HEK293 (cell line): ENCODE data around the gene HSD17B7.

Source experiments
- CTCF ChIA-PET: fragments of 350-600 bp; formaldehyde crosslinking; extraction: SDS; loops from one replicate; lab custom pipeline; 2021; ENCODE audit warnings: antibody characterized with exemption; lab: Yijun Ruan, JAX
- POLR2A ChIA-PET: fragments of 300-600 bp; formaldehyde crosslinking; extraction: SDS; loops from one replicate; lab custom pipeline; 2020; ENCODE audit warnings: antibody characterized with exemption, inconsistent platforms; lab: Yijun Ruan, JAX
- H3K27ac ChIP-seq: fragments of 200-500 bp; sonication (Bioruptor generic); 2 replicates; pipeline ENCODE4 v1.5.1; 2014; ENCODE audit warnings: low read depth, low read length, control low read depth, inconsistent platforms; ENCODE audit errors: extremely low read depth
- H3K36me3 ChIP-seq, 2 experiments: fragments of 200-500 bp in 1 of 2; sonication (Bioruptor generic) in 1 of 2; 1 replicate in 1 of 2; 2 replicates in 1 of 2; pipeline ENCODE4 v1.5.1; 2014 to 2017; ENCODE audit warnings: inconsistent platforms in 2 of 2, low read length in 2 of 2; ENCODE audit not compliant: control insufficient read depth in 2 of 2, insufficient read depth in 1 of 2
- H3K4me1 ChIP-seq: fragments of 200-500 bp; sonication (Bioruptor generic); 2 replicates; pipeline ENCODE4 v1.5.1; 2014; ENCODE audit warnings: mild to moderate bottlenecking, low read length, inconsistent platforms; ENCODE audit not compliant: control insufficient read depth, insufficient read depth
- H3K4me3 ChIP-seq: 2 replicates; pipeline ENCODE4 v1.5.1; 2011; ENCODE audit warnings: low read depth, mild to moderate bottlenecking, control low read depth, low read length, moderate library complexity
- H3K9me3 ChIP-seq: fragments of 200-500 bp; sonication (Bioruptor generic); 2 replicates; pipeline ENCODE4 v1.5.1; 2014; ENCODE audit warnings: low read depth, low read length, inconsistent platforms; ENCODE audit not compliant: control insufficient read depth, insufficient read depth
- GFI1B ChIP-seq: fragments of 450-650 bp; formaldehyde crosslinking; IDR thresholded peaks from 2 replicates; pipeline ENCODE4 v1.5.1; 2016; ENCODE audit warnings: missing biosample characterization, missing genetic modification characterization
- GLI2 ChIP-seq: fragments of 450-650 bp; formaldehyde crosslinking; IDR thresholded peaks from 2 replicates; pipeline ENCODE4; 2017; ENCODE audit warnings: missing biosample characterization, missing genetic modification characterization, low read depth, borderline replicate concordance
- SCRT1 ChIP-seq: fragments of 450-650 bp; formaldehyde crosslinking; IDR thresholded peaks from 2 replicates; pipeline ENCODE4 v1.5.1; 2016; ENCODE audit warnings: missing biosample characterization, missing genetic modification characterization, borderline replicate concordance
- SETDB1 ChIP-seq: IDR thresholded peaks from one replicate; pipeline ENCODE4 v1.6.1; 2017; ENCODE audit warnings: mild to moderate bottlenecking, low read length, moderate library complexity, mixed read lengths; ENCODE audit not compliant: insufficient read length
- TRIM28 ChIP-seq: IDR thresholded peaks from 2 replicates; pipeline ENCODE4 v1.6.1; 2011; ENCODE audit warnings: low read length, control low read depth, borderline replicate concordance
- ZFP3 ChIP-seq: fragments of 450-650 bp; formaldehyde crosslinking; IDR thresholded peaks from 2 replicates; pipeline ENCODE4 v1.5.1; 2016; ENCODE audit warnings: low read depth, missing biosample characterization, missing genetic modification characterization
- ZFP69B ChIP-seq: fragments of 450-650 bp; formaldehyde crosslinking; IDR thresholded peaks from 2 replicates; pipeline ENCODE4 v1.5.1; 2016; ENCODE audit warnings: missing biosample characterization, missing genetic modification characterization
- ZNF10 ChIP-seq: fragments of 450-650 bp; formaldehyde crosslinking; IDR thresholded peaks from 2 replicates; pipeline ENCODE4 v1.5.1; 2017; ENCODE audit warnings: missing biosample characterization, missing genetic modification characterization
- ZNF112 ChIP-seq: fragments of 450-650 bp; formaldehyde crosslinking; IDR thresholded peaks from 2 replicates; pipeline ENCODE4 v1.5.0; 2017; ENCODE audit warnings: missing biosample characterization, missing genetic modification characterization
- ZNF202 ChIP-seq: fragments of 450-650 bp; formaldehyde crosslinking; IDR thresholded peaks from 2 replicates; pipeline ENCODE4 v1.5.1; 2016; ENCODE audit warnings: missing biosample characterization, missing genetic modification characterization, borderline replicate concordance
- ZNF335 ChIP-seq: fragments of 450-650 bp; formaldehyde crosslinking; conservative IDR thresholded peaks from 2 replicates; pipeline ENCODE4 v1.5.1; 2016; ENCODE audit warnings: missing biosample characterization, missing genetic modification characterization
- ZNF560 ChIP-seq: fragments of 450-650 bp; formaldehyde crosslinking; IDR thresholded peaks from 2 replicates; pipeline ENCODE4 v1.5.1; 2017; ENCODE audit warnings: missing biosample characterization, missing genetic modification characterization, borderline replicate concordance
- ZNF585B ChIP-seq: fragments of 450-650 bp; formaldehyde crosslinking; IDR thresholded peaks from 2 replicates; pipeline ENCODE4 v1.5.1; 2016; ENCODE audit warnings: missing biosample characterization, missing genetic modification characterization
- ZNF610 ChIP-seq: fragments of 450-650 bp; formaldehyde crosslinking; IDR thresholded peaks from 2 replicates; pipeline ENCODE4 v1.5.1; 2016; ENCODE audit warnings: missing biosample characterization, missing genetic modification characterization, borderline replicate concordance
- ZSCAN23 ChIP-seq: fragments of 450-650 bp; formaldehyde crosslinking; IDR thresholded peaks from 2 replicates; pipeline ENCODE4 v1.5.1; 2016; ENCODE audit warnings: missing biosample characterization, missing genetic modification characterization
- ZXDB ChIP-seq: fragments of 450-650 bp; formaldehyde crosslinking; IDR thresholded peaks from 2 replicates; pipeline ENCODE4 v1.5.1; 2016; ENCODE audit warnings: missing biosample characterization, missing genetic modification characterization
- TF ChIP-seq, protein P1 (sequence below): fragments of 450-650 bp; IDR thresholded peaks from 2 replicates; pipeline ENCODE4 v1.5.1; 2018; ENCODE audit warnings: missing biosample characterization, missing genetic modification characterization
- TF ChIP-seq, protein P2 (sequence below): fragments of 450-650 bp; formaldehyde crosslinking; IDR thresholded peaks from 2 replicates; pipeline ENCODE4 v1.5.1; 2017; ENCODE audit warnings: missing biosample characterization, mild to moderate bottlenecking, missing genetic modification characterization, moderate library complexity
- TF ChIP-seq, protein P3 (sequence below): fragments of 450-650 bp; formaldehyde crosslinking; IDR thresholded peaks from 2 replicates; pipeline ENCODE4 v1.5.1; 2017; ENCODE audit warnings: missing biosample characterization, missing genetic modification characterization
- TF ChIP-seq, protein P4 (sequence below): fragments of 450-650 bp; formaldehyde crosslinking; IDR thresholded peaks from 2 replicates; pipeline ENCODE4 v1.5.1; 2016; ENCODE audit warnings: missing biosample characterization, missing genetic modification characterization
- TF ChIP-seq, protein P5 (sequence below): fragments of 450-650 bp; formaldehyde crosslinking; IDR thresholded peaks from 2 replicates; pipeline ENCODE4 v1.5.1; 2016; ENCODE audit warnings: missing biosample characterization, missing genetic modification characterization

The HSD17B7 gene

DNA sequence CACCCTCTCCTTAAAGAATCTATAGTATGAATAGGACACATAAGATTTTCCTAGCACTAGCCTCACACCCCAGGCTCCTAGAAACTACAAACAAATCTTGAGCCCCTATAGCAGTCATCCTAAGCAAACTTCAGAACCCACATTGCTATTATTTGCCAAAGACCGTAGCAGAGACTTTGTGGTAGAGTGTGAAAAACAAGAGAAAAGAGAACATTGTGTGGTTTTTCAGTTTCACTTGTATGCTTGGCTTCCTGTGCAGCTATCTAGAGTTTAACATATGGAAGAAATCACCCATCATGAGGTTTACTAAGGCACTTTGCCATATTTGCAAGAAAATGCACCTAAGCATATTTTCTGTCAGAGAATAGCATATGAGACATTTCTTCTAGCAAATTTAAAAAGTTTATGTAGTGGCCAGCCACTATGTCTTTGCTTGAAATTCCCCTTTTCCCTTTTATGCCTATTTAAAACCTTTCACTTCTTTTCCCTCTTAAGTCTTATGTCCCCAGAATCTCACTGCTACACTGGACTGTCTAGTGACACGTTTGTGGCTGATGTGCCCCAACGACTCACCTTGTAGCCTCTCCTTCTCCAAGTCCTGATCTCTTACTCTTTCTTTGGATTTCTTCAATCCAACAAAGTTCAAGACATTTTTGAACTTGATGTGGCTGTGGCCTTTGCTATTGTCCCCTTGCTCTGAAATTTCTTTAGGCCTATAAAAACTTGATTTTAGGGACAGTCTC, 44.8 kb downstream of the HSD17B7 start:
- CTCF ChIA-PET, result interaction anchor here (1.4 to 2.1 kb wide), 2 partner anchors 13 to 480 kb away, joined by 3 to 6 read pairs; no protein-coding TSS in a partner anchor
- TF ChIP-seq ZNF610 (tag by site-specific recombination), result no peak
- no peak for TF ChIP-seq ZNF335 (tag by site-specific recombination)
- TF ChIP-seq ZNF10 (tag by site-specific recombination), result no peak
- TF ChIP-seq, protein P1, sequence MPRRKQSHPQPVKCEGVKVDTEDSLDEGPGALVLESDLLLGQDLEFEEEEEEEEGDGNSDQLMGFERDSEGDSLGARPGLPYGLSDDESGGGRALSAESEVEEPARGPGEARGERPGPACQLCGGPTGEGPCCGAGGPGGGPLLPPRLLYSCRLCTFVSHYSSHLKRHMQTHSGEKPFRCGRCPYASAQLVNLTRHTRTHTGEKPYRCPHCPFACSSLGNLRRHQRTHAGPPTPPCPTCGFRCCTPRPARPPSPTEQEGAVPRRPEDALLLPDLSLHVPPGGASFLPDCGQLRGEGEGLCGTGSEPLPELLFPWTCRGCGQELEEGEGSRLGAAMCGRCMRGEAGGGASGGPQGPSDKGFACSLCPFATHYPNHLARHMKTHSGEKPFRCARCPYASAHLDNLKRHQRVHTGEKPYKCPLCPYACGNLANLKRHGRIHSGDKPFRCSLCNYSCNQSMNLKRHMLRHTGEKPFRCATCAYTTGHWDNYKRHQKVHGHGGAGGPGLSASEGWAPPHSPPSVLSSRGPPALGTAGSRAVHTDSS (tag by site-specific recombination), result no peak
- TF ChIP-seq, protein P2, sequence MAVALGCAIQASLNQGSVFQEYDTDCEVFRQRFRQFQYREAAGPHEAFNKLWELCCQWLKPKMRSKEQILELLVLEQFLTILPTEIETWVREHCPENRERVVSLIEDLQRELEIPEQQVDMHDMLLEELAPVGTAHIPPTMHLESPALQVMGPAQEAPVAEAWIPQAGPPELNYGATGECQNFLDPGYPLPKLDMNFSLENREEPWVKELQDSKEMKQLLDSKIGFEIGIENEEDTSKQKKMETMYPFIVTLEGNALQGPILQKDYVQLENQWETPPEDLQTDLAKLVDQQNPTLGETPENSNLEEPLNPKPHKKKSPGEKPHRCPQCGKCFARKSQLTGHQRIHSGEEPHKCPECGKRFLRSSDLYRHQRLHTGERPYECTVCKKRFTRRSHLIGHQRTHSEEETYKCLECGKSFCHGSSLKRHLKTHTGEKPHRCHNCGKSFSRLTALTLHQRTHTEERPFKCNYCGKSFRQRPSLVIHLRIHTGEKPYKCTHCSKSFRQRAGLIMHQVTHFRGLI (tag by site-specific recombination), result no peak
- TF ChIP-seq ZNF585B (tag by site-specific recombination), result no peak
- no peak for TF ChIP-seq SCRT1
- no peak for TF ChIP-seq ZNF112 (tag by site-specific recombination)
- no peak for TF ChIP-seq ZXDB
- no peak for TF ChIP-seq GFI1B
- TF ChIP-seq GLI2 (tag by site-specific recombination), result no peak
- TF ChIP-seq ZNF202 (tag by site-specific recombination), result no peak
- no peak for TF ChIP-seq ZFP3 (tag by site-specific recombination)
- H3K36me3 ChIP-seq, result no peaks in the 10 kb centered on the region
- no peaks in the 10 kb centered on the region for H3K4me1 ChIP-seq
- POLR2A ChIA-PET, result no interaction called here
- H3K9me3 ChIP-seq, result no peaks in the 10 kb centered on the region
- H3K27ac ChIP-seq, result no peak overlapping the region
- no peak overlapping the region for H3K4me3 ChIP-seq

DNA sequence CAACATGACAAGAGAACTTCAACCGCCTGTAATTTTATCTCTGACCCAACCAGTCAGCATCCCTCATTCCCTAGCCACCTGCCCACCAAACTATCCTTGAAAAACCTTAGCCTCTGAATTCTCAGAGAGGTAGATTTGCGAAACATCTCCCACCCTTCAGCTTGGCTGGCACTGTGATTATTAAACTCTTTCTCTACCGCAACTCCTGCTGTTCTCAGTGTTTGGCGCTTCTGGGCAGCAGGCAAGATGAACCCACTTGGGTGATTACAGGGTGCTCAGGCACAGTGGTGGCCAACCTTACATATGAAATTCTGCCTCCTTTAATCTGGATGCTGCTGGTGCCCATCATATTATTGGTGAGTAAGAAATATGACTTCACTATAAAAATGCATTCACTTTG, 48.4 kb downstream of the HSD17B7 start:
- ChIA-PET CTCF (no interaction called here), POLR2A (no interaction called here)
- no peak overlapping the region for H3K4me3 ChIP-seq
- no peaks in the 10 kb centered on the region for H3K9me3 ChIP-seq
- H3K4me1 ChIP-seq, result no peaks in the 10 kb centered on the region
- no peak overlapping the region for H3K27ac ChIP-seq
- no peaks in the 10 kb centered on the region for H3K36me3 ChIP-seq
- TF ChIP-seq ZFP3 (tag by site-specific recombination), result no peak
- TF ChIP-seq, protein P3, sequence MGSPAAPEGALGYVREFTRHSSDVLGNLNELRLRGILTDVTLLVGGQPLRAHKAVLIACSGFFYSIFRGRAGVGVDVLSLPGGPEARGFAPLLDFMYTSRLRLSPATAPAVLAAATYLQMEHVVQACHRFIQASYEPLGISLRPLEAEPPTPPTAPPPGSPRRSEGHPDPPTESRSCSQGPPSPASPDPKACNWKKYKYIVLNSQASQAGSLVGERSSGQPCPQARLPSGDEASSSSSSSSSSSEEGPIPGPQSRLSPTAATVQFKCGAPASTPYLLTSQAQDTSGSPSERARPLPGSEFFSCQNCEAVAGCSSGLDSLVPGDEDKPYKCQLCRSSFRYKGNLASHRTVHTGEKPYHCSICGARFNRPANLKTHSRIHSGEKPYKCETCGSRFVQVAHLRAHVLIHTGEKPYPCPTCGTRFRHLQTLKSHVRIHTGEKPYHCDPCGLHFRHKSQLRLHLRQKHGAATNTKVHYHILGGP (tag by site-specific recombination), result no peak
- TF ChIP-seq, protein P4, sequence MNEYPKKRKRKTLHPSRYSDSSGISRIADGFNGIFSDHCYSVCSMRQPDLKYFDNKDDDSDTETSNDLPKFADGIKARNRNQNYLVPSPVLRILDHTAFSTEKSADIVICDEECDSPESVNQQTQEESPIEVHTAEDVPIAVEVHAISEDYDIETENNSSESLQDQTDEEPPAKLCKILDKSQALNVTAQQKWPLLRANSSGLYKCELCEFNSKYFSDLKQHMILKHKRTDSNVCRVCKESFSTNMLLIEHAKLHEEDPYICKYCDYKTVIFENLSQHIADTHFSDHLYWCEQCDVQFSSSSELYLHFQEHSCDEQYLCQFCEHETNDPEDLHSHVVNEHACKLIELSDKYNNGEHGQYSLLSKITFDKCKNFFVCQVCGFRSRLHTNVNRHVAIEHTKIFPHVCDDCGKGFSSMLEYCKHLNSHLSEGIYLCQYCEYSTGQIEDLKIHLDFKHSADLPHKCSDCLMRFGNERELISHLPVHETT (tag by site-specific recombination), result no peak
- TF ChIP-seq ZFP69B (tag by site-specific recombination), result no peak
- no peak for TF ChIP-seq ZSCAN23 (tag by site-specific recombination)
- TF ChIP-seq SETDB1, result peak; percentile 95
- no peak for TF ChIP-seq ZNF560
- TF ChIP-seq, protein P5, sequence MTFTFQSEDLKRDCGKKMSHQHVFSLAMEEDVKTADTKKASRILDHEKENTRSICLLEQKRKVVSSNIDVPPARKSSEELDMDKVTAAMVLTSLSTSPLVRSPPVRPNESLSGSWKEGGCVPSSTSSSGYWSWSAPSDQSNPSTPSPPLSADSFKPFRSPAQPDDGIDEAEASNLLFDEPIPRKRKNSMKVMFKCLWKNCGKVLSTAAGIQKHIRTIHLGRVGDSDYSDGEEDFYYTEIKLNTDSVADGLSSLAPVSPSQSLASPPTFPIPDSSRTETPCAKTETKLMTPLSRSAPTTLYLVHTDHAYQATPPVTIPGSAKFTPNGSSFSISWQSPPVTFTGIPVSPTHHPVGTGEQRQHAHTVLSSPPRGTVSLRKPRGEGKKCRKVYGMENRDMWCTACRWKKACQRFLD (tag by site-specific recombination), result no peak
- peak; percentile 83; the same call in 1 of the 2 replicates for TF ChIP-seq TRIM28
